Lower leg skin (tissue), 4 donors: ENCODE measurements around the gene HSF4. TPM values are rescaled to one million over a fixed set of nuclear protein-coding genes. Genes with fewer than 3 reads are reported as not detected.

Source experiments
- DNase-seq, 2 donors: peaks; one replicate each; pipeline ENCODE4 v3.0.0-alpha.2; 2019; ENCODE audit warnings: low spot score in 2 of 2
- H3K4me3 ChIP-seq: fragments of 200-600 bp; sonication (generic); 2 replicates; pipeline ENCODE4 v1.5.1; 2017; ENCODE audit warnings: mild to moderate bottlenecking, low read depth; ENCODE audit not compliant: poor library complexity, severe bottlenecking
- POLR2A ChIP-seq, 2 donors: fragments of 450-650 bp; IDR thresholded peaks; one replicate each; pipeline ENCODE4 v1.6.1; 2016 to 2017; ENCODE audit warnings: antibody characterized with exemption in 2 of 2, mild to moderate bottlenecking in 1 of 2, moderate library complexity in 1 of 2
- WGBS, 2 donors: methylation state at CpG; one replicate each; pipeline ENCODE4 v1.1.5; 2018; 5-methylcytosine and 5-hydroxymethylcytosine counted together
- intact Hi-C: fragments of 100-400 bp; cut with DNase I; formaldehyde crosslinking; loops from one replicate; pipeline ENCODE4 v1.15.0; 2023; ENCODE audit warnings: low total_unique reads
- total RNA-seq, 4 donors: library from RNA; depleted of rRNA; stranded (reverse); fragments of >200 nt; gene quantifications; one replicate each; pipeline ENCODE4 v1.1.0, GENCODE V29; 2016
- TF ChIP-seq, protein P1 (sequence below), 3 donors: fragments of 450-650 bp; IDR thresholded peaks; one replicate each; pipeline ENCODE4 v1.5.1; 2016; ENCODE audit warnings: antibody characterized with exemption in 3 of 3, mild to moderate bottlenecking in 3 of 3, moderate library complexity in 2 of 3

HSF4 gene
- total RNA-seq, 4 donors from 2014 or later, result 48.3 to 131 (median 64.7) TPM

- 94 to 96% methylated on average over 9 to 13 of the region's 13 CpGs for WGBS, 2 donors
- H3K4me3 ChIP-seq, result no peak overlapping the region
- no peak for TF ChIP-seq POLR2A (IDR thresholded peaks at IDR 0.05)
- TF ChIP-seq, protein P1, sequence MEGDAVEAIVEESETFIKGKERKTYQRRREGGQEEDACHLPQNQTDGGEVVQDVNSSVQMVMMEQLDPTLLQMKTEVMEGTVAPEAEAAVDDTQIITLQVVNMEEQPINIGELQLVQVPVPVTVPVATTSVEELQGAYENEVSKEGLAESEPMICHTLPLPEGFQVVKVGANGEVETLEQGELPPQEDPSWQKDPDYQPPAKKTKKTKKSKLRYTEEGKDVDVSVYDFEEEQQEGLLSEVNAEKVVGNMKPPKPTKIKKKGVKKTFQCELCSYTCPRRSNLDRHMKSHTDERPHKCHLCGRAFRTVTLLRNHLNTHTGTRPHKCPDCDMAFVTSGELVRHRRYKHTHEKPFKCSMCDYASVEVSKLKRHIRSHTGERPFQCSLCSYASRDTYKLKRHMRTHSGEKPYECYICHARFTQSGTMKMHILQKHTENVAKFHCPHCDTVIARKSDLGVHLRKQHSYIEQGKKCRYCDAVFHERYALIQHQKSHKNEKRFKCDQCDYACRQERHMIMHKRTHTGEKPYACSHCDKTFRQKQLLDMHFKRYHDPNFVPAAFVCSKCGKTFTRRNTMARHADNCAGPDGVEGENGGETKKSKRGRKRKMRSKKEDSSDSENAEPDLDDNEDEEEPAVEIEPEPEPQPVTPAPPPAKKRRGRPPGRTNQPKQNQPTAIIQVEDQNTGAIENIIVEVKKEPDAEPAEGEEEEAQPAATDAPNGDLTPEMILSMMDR (IDR thresholded peaks at IDR 0.05), result no peak
- no peak for DNase-seq
- intact Hi-C loops, result no loop called here
These were observed 23.2 kb upstream of the HSF4 start for GRCh38 chr16:67141391-67141790.

GRCh38 chr16:67142342-67142741 lies 22.2 kb upstream of the HSF4 start:
- DNase-seq, result no peak
- no peak overlapping the region for H3K4me3 ChIP-seq
- intact Hi-C loops, result no loop called here
- TF ChIP-seq POLR2A (IDR thresholded peaks at IDR 0.05), result no peak
- TF ChIP-seq, protein P1 (IDR thresholded peaks at IDR 0.05), result no peak
- whole genome bisulfite sequencing, 2 donors, result 82 to 88% methylated on average over 6 to 8 of the region's 9 CpGs

DNA sequence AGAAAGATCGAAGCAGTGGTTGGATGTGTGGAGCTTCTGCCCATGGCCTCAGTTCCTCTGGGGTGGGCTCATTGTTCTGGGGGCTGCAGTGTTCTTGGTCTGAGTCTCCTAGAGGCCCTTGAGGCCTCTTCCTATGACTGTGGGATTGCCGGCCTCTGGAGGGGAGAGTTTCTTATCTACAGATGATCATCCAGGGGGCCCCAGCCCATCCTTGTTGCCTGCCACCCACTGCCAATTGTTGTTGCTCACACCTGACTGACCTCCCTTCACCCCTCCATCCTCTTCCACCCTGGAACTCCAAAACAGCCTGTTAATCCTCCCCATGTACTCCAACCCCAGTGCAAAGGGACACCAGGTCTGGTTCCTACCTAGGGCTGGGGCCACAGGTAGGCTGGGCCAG lies 19.6 kb upstream of the HSF4 start:
- TF ChIP-seq POLR2A (IDR thresholded peaks at IDR 0.05), result no peak
- TF ChIP-seq, protein P1 (IDR thresholded peaks at IDR 0.05), result no peak
- DNase-seq, result no peak
- WGBS, 2 donors, result 90 to 94% methylated on average over 2 of the region's 2 CpGs
- intact Hi-C loops, result no loop called here
- H3K4me3 ChIP-seq, result no peak overlapping the region

DNA sequence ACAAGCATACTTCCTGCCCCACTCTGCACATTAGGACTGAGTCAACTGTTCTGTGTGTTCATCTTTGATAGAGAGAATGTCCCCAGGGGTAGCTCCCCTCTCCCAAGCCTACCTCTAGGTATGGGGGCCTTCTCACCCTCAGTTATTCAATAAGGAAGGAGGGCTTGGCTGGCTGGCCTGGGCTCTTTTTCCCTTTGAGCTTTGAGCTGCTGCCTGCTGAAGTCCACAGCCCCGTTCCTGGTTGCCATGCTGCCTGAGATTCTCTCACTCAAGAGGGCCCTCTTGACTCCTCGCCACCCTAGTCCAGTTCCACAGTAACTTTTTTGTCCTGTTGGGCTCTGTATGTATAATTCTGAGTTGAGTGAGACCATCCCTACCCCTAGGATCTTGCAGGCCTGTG lies 18.8 kb upstream of the HSF4 start:
- intact Hi-C loops, result no loop called here
- 87 to 93% methylated on average over 2 of the region's 2 CpGs for WGBS, 2 donors
- no peak for DNase-seq
- H3K4me3 ChIP-seq, result no peak overlapping the region
- no peak for TF ChIP-seq POLR2A (IDR thresholded peaks at IDR 0.05)
- TF ChIP-seq, protein P1 (IDR thresholded peaks at IDR 0.05), result no peak

GRCh38 chr16:67146523-67147357 lies 17.8 kb upstream of the HSF4 start:
- H3K4me3 ChIP-seq, result no peak overlapping the region
- intact Hi-C loops, result no loop called here
- DNase-seq, result no peak
- no peak for TF ChIP-seq POLR2A (IDR thresholded peaks at IDR 0.05)
- TF ChIP-seq, protein P1 (IDR thresholded peaks at IDR 0.05), result no peak
- WGBS, 2 donors, result 81 to 85% methylated on average over 7 of the region's 7 CpGs
